Measurements from ENCODE around the gene MCOLN1.

The MCOLN1 gene

DNA sequence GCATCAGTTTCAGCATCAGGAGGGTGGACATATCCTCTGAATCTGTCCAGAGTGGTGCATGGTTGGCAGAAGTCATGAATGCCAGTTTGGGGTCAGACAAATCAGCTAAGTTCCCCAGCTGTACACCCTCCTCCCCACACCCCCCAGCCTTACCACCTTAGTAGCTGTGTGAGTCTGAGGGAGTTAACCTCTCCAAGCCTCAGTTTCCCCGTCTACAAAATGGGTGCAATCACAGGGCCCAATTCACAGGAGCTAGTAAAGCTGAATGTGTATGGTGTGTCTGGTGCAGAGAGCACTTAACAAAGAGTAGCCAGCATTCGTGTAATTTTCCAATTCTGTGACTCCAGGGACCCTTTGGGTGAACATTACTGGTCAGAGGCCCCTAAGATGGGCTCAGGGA is 19.9 kb upstream of the MCOLN1 start:
- DNase-seq (ENCODE audit: low spot score) = no peak

DNA sequence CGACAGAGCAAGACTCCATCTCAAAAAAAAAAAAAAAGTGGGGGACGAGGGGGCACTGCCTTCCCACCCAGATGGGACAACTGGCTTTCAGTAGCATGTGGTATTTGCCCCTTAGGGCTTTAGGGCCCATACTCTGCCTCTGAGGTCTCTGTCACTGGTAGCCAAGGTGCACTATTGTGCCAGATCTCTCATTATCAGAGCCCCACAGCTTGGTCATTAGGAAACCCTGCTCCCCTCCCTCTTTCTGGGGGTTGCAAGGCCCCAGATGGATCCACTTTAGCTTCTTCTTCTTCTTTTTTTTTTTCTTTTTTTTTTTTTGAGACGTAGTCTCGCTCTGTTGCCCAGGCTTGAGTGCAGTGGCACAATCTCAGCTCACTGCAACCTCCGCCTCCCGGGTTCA is 17.7 kb upstream of the MCOLN1 start:
- DNase-seq (ENCODE audit: low spot score) = no peak

DNA sequence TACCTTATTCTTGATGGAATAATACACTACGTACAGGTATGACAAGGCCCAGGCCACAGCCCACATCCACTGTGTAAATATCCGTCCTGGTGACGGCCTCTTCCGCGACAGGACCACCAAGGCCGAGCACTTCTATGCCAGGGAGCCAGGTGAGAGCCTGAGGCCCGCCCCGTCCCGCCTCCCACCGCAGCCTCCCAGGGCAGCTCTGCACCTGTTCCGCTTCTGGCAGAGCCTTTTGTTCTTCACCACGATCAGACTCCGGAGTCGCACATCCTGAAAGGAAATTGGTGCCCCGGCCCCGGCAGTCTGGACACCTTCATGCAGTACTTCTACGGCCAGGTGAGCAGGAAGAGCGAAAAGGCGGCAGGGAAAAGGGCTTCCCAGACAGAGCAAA is 17.1 kb upstream of the MCOLN1 start:
- no peak for DNase-seq (ENCODE audit: low spot score)

DNA sequence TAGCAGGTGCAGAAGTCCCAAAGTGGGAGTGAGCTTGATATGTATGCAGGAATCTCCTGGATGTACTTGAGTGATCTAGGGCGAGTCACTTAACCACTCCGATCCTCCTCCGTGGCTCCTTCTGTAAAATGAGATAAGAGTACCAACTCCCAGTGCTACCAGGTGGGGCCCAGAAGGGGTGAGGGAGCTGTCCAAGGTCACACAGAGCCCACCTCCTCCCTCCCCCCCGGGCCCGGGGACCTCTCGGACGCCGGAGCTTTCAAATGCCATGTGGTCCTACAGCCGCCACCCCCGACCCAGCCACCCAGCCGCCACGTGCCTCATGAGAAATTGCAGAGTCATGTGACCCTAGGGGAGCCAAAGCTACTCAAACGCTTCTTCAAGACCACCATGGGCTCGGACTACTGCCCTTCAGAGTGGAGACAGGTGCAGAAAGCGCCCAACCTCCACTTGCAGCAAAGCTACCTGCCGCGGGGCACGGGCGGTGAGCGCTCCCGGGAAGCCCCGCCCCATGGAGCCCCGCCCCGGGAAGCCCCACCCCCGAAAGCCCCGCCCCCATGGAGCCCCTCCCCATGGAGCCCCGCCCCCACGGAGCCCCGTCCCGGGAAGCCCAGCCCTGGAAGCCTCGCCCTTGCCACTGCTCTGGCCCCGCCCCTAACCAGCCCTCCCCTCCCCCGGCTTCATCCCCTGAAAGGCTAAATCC is 16.6 kb upstream of the MCOLN1 start:
- no peak for DNase-seq (ENCODE audit: low spot score)

DNA sequence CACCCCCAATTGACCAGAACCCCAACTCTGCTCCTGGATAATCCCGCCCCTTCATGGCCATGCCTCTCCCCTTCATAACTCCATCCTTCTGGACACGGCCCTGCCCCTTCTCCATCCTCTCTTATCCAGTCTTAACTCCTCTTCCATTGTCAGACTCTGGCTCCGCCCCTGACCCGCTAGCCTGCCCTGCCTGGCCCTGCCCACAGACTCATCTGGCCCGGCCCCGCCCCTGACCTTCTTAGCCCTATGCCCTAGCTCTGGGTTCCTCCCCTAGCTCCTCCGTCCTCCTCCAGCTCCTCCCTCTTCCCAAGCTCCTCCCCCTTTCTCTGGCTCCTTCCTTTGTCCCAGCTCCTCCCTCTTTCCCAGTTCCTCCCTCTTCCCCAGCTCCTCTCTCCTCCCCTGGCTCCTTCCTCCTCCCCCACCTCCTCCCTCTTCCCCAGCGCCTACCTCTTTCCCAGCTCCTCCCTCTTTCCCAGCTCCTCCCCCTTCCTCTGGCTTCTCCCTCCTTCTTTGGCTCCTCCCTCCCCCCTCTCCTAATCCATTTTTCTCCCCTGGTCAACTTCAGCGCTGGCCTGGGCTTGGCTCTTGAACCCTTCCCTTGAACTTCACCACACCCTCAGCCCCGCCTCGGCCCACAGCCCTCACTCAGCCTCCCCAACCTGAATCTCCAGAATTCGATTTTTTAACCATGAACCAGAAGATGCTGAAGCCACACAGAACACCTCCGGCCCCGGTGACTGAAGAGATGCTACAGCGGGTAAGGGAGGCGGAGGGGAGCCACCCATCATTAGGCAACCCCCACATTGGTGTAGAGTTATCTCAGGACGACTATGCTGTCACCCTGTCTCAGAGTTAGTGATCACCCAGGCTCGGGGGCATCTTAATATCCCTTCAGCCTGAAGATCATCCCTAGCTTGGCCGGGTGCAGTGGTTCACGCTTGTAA is 15.8 kb upstream of the MCOLN1 start:
- DNase-seq (ENCODE audit: low spot score) = no peak

DNA sequence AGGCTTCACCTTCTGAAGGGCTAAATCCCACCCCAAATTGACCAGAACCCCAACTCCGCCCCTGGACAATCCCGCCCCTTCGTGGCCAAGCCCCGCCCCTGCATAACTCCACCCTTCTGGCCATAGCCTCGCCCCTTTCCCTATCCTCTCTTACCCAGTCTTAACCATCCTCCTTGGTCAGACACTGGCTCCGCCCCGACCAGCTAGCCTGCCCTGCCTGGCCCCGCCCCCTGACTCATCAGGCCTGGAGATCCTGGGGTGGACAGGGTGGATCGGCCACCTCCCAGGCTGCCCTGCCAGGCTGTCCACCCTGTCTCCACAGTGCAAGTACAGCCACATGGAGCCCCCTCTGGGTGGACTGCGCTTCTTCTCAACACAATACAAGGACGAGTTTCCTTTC is 14.5 kb upstream of the MCOLN1 start:
- DNase-seq (ENCODE audit: low spot score) = no peak

DNA sequence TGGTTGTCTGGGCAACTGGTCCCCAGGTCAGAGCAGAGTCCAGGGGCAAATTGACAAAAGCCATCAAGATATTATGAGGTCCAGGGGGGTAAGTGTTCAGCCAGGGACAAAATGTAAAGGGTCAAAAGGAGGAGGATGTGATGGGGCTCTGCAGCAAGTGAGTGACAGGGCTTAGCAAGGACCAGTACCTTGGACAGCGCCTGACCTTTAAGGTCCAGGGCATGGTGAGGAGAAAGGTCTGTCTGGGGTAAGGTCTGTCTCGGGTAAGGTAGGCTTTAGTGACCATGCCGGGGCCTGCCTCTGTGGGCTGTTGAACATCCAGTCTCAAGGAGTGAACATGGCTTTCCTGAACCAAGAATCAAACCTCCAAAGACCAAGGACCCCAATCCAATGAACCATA is 12.8 kb upstream of the MCOLN1 start:
- no peak for DNase-seq (ENCODE audit: low spot score)

DNA sequence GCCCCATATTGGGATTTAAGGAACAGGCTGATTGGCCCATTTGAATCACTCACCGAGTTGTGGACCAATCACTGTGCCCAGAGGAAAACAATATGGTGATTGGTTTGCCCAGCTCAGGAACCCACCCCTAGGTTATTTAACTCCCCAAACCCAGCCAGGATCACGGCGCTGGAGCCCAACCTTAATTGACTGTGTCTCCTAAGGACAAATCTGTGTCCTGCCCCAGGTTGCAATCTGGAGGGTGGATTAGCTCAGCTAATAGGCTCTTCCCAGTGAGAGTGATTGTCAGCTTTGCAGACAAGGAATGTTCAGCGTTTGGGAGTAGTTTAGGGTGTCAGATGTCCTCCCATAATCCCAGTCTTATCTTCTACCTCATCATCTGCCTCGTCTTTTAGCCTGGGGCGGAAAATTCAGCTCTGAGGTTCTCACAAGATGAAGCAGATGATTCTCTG is 10.0 kb upstream of the MCOLN1 start:
- DNase-seq (ENCODE audit: low spot score) = no peak

DNA sequence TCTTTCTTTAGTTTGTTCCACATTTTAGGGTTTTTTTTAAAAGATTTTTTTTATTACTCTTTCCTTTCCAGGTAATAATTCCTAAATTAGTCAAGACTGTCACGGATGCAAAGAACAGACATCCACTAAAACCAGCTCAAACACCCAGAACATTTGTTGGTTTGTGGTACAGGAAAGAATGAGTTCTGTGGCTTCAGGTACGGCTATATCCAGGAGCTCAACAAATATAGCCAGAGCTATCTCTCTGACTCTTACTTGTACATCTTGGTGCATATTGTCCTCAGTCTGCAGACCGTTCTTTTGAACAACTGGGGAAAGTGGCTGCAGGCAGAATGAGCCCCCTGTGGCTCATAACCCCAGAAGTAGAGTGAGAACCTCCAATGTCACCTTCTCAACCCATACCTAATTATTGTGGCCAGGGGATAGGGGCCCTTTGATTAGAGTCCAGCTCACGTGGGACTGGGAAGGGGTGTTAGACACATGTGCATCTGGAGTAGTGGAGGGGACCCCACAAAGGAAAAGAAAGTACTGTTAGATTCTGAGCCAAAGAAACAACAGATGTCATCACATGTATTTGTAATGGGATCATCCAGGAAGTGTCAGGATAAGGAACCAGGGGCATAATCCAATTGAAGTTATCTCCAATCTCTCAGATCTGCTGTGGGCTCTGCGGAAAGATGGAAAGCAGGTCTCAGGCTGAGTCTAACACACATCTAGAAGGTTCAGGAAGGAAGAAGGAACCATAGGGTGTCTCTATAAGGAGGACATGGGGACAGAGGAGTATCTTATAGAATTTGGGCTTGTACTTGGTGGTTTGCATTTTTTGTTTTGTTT is 8.4 kb upstream of the MCOLN1 start:
- no peak for DNase-seq (ENCODE audit: low spot score)

DNA sequence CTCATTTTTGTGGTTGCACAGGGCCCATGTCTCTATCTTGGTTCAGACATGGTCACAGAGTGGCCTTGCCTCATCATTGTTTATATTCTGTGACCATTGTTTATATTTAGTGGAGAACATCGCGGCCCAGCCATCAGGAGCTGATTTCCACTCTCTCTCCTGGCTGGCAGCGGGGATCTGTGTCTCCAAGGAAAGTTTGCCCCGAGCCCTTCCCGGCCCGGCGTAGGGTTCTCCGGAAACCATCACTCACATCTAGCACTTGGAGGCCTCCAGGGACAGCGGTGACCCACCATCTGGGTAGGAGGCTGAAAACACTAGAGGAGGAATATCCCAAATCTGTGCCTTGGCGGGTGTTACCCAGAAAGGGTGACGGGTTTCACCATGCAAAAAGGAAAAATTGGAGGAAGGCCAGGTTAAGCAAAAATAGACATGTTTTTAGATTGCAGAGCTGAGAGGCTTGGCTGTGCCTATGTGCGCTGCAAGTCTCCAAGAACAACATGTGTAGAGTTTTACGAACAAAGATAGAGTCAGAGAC is 7.2 kb upstream of the MCOLN1 start:
- DNase-seq (ENCODE audit: low spot score) = no peak

DNA sequence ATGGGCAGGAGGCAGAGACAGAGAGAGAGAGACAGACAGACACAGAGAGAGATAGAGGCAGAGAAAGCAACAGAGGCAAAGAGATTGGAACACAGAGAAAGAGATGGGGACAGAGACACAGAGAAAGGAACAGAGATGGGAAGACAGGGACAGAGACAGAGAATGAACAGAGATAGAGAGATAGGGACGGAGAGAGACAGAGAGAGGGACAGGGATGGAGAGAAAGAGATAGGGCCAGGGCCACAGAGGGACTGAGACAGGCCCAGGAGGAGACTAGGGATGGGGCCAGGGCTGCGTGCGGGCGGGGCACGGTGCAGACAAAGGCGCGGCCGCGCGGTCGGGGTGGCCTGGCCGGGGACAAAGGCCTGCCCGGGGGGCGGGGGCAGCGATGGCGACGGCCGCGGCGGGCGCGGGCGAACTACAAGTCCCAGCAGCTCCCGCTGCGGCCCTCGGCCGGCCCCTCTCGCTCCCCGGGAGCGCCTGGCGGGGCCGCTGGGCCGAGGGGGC is 6.7 kb upstream of the MCOLN1 start, which contains the start of gene ZNF358:
ZNF358 (plus strand) TSS at position 459 of the 507 bp plus-strand sequence. CDS start 3,140 bp downstream, outside the sequence.
- peak; percentile 8 for DNase-seq (ENCODE audit: low spot score)

DNA sequence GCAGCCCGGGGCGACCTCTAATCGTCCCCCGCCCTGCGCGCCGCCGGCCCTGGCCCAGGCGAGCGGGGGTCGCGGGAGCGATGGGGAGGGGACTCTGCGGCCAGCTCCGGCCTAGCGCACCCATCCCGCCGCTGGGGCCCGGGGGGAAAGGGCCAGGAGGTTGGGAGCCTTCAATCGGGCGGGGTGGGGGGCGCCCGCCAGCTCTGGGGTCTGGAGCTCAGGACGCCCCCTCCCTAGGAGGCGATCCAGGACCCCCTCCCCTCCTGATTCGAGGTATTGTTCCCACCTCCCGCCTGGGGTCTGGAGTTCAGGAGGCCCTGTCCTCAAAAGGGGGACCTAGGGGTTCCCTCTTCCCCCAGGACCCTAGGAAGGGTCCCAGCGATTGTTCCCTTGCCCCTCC is 6.1 kb upstream of the MCOLN1 start:
- no peak for DNase-seq (ENCODE audit: low spot score)

DNA sequence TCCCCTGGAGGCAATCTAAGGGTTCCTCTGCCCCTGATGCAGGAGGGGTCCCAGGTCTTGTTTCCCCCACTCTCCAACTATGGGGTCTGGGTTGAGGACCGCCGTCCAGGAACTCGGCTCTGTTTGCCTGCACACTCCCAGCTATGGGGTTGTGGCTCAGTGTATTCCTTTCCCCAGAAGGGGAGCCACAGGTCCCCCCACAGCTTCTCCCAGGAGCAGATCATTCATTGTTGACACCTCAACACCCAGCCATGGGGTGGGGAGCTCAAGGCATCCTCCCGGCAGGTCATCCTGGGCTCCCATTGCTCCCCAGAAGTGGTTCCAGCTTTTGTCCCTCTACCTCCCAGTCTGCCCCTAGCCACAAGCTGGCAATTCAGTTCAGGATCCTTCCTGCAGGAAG is 5.5 kb upstream of the MCOLN1 start:
- no peak for DNase-seq (ENCODE audit: low spot score)

DNA sequence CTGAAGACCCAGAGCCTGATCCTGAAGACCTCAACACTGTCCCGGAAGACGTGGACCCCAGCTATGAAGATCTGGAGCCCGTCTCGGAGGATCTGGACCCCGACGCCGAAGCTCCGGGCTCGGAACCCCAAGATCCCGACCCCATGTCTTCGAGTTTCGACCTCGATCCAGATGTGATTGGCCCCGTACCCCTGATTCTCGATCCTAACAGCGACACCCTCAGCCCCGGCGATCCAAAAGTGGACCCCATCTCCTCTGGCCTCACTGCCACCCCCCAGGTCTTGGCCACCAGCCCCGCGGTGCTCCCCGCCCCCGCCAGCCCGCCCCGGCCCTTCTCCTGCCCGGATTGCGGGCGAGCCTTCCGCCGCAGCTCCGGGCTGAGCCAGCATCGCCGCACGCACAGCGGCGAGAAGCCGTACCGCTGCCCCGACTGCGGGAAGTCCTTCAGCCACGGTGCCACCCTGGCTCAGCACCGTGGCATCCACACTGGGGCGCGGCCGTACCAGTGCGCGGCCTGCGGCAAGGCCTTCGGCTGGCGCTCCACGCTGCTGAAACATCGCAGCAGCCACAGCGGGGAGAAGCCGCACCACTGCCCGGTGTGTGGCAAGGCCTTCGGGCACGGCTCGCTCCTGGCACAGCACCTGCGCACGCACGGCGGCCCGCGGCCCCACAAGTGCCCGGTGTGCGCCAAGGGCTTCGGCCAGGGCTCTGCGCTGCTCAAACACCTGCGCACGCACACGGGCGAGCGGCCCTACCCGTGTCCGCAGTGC is 2.9 kb upstream of the MCOLN1 start:
- no peak for DNase-seq (ENCODE audit: low spot score)

DNA sequence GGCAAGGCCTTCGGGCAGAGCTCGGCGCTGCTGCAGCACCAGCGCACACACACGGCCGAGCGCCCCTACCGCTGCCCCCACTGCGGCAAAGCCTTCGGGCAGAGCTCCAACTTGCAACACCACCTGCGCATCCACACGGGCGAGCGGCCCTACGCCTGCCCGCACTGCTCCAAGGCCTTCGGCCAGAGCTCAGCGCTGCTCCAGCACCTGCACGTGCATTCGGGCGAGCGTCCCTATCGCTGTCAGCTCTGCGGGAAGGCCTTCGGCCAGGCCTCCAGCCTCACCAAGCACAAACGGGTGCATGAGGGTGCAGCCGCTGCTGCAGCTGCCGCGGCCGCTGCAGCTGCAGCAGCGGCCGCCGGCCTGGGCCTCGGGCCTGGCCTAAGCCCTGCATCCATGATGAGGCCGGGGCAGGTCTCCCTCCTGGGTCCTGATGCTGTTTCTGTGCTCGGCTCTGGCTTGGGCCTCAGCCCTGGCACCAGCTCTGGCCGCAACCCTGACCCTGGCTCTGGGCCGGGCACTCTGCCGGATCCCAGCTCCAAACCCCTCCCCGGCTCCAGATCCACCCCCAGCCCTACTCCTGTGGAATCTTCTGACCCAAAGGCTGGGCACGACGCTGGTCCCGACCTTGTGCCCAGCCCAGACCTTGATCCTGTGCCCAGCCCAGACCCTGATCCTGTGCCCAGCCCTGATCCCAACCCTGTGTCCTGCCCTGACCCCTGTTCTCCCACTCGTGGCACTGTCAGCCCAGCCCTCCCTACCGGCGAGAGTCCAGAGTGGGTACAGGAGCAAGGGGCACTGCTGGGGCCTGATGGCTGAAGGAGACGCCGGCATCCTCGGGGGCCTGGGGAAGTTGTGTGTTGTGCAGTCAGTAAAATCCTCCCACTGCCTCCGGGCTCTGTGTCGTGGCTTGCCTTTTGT is 2.0 kb upstream of the MCOLN1 start:
- no peak for DNase-seq (ENCODE audit: low spot score)

DNA sequence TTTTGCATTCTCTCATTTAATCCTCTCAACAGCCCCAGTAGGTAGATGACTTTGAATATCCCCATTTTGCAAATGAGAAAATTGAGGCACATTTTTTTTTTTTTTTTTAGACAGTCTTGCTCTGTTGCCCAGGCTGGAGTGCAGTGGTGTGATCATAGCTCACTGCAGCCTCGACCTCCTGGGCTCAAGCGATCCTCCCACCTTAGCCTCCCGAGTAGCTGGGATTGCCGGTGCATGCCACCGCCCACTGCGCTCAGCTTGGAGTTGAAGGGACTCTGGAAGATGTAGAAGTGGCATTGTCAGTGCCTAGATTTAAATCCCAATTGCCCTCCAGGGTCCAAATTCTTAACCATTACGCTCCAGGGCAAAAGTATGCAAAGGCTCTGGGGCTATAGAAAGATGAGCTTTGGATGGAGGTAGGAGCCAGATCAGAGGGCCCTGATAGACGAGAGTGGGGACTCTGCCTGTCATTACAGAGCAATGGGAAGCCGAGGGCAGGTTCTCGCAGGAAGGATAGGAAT is 813 bp upstream of the MCOLN1 start:
- DNase-seq (ENCODE audit: low spot score) = no peak

DNA sequence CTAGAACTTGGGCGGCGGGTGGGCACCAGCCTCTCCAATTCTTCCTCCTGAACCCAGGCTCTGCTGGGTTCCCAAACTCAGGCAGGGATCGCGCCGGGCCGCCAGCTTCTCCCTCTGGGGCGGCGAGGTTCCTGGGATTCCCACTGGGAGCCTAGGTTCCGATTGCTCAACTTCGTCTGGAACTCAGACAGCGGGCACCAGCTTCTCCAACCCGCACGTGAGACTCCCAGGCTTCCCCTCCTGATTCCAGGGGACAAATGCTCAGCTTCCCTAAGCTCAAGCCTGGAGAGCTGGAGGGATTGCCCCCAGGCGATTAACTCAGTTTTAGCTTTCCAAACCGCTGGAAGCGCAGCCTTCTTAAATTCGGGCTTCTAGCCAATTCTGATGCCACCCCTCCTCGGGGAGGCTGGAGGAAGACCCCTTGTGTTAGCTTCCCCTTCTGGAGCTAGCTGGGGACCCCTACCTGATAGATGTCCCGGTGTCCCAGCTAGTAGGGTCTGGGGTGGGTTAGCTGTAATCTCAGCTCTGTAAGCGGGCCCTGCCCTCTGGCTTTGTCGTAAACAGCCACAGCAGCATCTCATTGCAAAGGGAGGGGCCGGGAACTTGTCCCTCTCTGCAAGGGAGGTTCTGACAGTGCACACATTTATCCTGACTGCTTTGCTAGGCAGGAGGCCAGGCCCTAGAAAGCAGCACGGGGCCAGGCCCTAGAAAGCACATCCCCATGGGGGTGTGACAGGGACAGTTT is 671 bp downstream of the MCOLN1 start:
- no peak for DNase-seq (ENCODE audit: low spot score)

DNA sequence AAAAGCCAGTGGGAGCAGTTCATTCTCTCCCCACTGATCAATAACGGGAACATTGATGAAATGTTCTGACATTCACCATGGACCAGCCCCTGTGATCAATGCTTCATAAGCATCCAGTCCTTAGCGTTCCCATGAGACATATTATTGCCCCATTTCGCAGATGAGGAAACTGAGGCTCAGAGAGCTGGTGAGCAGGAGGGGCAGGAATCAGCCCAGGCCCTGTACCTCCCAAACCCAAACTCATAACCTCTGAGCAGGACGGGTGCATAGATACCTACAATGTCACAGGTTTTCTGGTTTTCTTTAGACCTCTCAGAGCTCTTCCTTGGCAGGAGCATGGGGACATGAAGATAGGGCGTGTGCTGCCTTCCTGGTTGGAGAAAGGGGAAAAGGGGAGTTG is 2.1 kb downstream of the MCOLN1 start:
- DNase-seq (ENCODE audit: low spot score) = no peak

Measured in CD4-positive, alpha-beta T cell treated with Interleukin-2 at 100 ng/mL for 4 hours (primary cell).